Measurements from ENCODE around the gene STX11. TPM values are rescaled to one million over a fixed set of nuclear protein-coding genes. Genes with fewer than 3 reads are reported as not detected.
A peak's percentile ranks its signal among the peaks of the same experiment; 100 is the strongest.

Gene STX11
- total and polyA plus RNA-seq, 10 donors = 5.9 to 76.0 (median 42.0) TPM

DNA sequence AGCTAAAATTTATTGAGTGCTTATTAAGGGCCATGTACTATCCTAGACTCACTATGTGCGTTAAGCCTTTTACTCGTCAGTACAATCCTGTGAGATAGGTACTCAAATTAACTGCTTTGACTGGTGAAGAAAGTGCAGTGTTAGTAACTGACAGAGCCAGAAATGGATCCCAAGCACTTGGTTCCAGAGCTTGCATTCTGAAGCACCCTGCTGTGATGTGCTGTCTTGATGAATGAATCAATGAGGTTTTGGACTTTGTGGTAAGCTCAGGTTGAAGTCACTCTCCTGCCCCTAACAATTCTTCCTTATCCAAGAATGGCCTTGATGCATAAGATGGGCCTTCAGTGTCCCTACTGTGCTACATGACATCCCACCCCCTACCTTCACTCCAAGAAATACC lies 3.7 kb downstream of the STX11 start:
- intact Hi-C loops (cut with DNase I; ENCODE audit: low total_unique reads) = loop anchor here (10.0 kb wide), 1 partner anchor 61 kb away; no protein-coding TSS in a partner anchor
- Histone ChIP-seq H3K9me3 (no peaks in the 10 kb centered on the region), H3K27me3 (replicated peaks in 1 of 7) (no peaks in the 10 kb centered on the region), H3K27ac (peak overlapping the region in 4 of 8 donors; percentile 92 to 96 (median 95)), H3K4me1 (peaks cover 25 to 91% (median 79%) of the 10 kb centered on the region in 6 donors), H3K36me3 (peaks cover 0 to 36% (median 0%) of the 10 kb centered on the region in 6 donors), H3K4me3 (peak overlapping the region in 1 of 8 donors; percentile 85)
- TF ChIP-seq POLR2AphosphoS5 (IDR thresholded peaks at IDR 0.05) = no peak
- 93 to 100% (median 97%) methylated on average over 2 of the region's 2 CpGs for WGBS, 5 donors
- DNase-seq = no peak

DNA sequence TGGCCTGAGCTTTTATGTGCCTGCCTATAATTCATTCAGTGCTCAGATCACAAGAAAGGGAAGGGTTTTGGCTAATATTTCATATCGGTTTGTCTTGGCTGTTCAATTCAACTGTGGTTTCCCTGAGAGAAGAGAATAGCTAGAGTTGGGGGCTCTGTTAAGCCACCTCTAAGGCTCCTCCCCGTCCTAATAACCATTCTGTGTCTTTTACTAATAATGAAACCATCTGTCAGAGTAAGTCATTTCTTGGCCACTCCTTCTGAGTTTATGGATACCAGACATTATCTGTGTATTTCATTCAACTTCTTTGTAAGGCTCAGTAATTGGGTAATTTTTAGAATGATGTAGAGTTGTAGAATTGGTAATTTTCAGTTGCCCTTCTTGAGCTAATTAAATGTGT lies 5.2 kb downstream of the STX11 start:
- WGBS, 5 donors = 63 to 74% (median 70%) methylated on average over 2 of the region's 2 CpGs
- H3K4me1 ChIP-seq = peaks cover 35 to 96% (median 82%) of the 10 kb centered on the region in 6 donors

GRCh38 chr6:144156338-144156737 lies 6.0 kb downstream of the STX11 start:
- no peaks in the 10 kb centered on the region for H3K27me3 ChIP-seq (replicated peaks in 1 of 7)
- no peak for DNase-seq
- peaks cover 37 to 100% (median 83%) of the 10 kb centered on the region in 6 donors for H3K4me1 ChIP-seq
- peak overlapping the region in 7 of 8 donors; percentile 67 to 96 (median 76) for H3K27ac ChIP-seq
- intact Hi-C loops (cut with DNase I; ENCODE audit: low total_unique reads) = loop anchor here (10.0 kb wide), 1 partner anchor 58 kb away; no protein-coding TSS in a partner anchor
- 25 to 58% (median 41%) methylated on average over 3 of the region's 3 CpGs for whole genome bisulfite sequencing, 5 donors
- peaks cover 0 to 36% (median 0%) of the 10 kb centered on the region in 6 donors for H3K36me3 ChIP-seq
- TF ChIP-seq CTCF (IDR thresholded peaks at IDR 0.05 in 8 of 11, conservative IDR thresholded peaks at IDR 0.05 in 3 of 11) (no peak), POLR2A (IDR thresholded peaks at IDR 0.05) (no peak), POLR2AphosphoS5 (IDR thresholded peaks at IDR 0.05) (no peak)
- H3K4me3 ChIP-seq = peak overlapping the region in 1 of 8 donors; percentile 15
- no peaks in the 10 kb centered on the region for H3K9me3 ChIP-seq

More for the DNA sequence above, 5.2 kb downstream of the STX11 start:
- no peak for DNase-seq
- TF ChIP-seq POLR2A (IDR thresholded peaks at IDR 0.05) (no peak), CTCF (IDR thresholded peaks at IDR 0.05 in 8 of 11, conservative IDR thresholded peaks at IDR 0.05 in 3 of 11) (no peak), POLR2AphosphoS5 (IDR thresholded peaks at IDR 0.05) (no peak)
- Histone ChIP-seq H3K27ac (peak overlapping the region in 6 of 8 donors; percentile 39 to 96 (median 76)), H3K9me3 (no peaks in the 10 kb centered on the region), H3K4me3 (no peak overlapping the region), H3K36me3 (peaks cover 0 to 36% (median 0%) of the 10 kb centered on the region in 6 donors), H3K27me3 (replicated peaks in 1 of 7) (no peaks in the 10 kb centered on the region)
- intact Hi-C loops (cut with DNase I; ENCODE audit: low total_unique reads) = loop anchor here (10.0 kb wide), 1 partner anchor 59 kb away; no protein-coding TSS in a partner anchor

DNA sequence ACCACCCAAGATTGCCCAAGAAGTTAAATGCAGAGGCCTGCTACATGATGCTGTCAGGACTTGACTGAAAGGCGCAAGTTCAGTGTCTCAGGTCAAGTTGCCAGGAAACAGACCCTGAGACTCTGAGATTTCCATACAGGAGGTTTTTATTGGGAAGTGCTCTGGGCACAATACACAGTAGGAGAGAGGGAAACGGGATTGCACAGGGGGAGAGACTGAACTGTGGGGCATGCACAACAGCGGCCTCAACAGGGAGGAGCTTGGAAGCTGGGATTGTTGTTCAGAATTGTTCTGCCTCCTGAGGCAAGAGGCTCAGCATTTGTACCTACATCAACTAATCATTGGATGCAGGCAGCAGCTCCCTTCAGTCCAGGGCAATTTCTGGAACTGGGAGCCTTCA lies 6.7 kb downstream of the STX11 start:
- Histone ChIP-seq H3K9me3 (no peaks in the 10 kb centered on the region), H3K27ac (peak overlapping the region in 7 of 8 donors; percentile 67 to 96 (median 76))
- 69 to 79% (median 73%) methylated on average over 3 of the region's 3 CpGs for WGBS, 5 donors

More for the DNA sequence above, 6.7 kb downstream of the STX11 start:
- TF ChIP-seq CTCF (IDR thresholded peaks at IDR 0.05 in 8 of 11, conservative IDR thresholded peaks at IDR 0.05 in 3 of 11) (no peak), POLR2A (IDR thresholded peaks at IDR 0.05) (no peak), POLR2AphosphoS5 (IDR thresholded peaks at IDR 0.05) (no peak)
- peak overlapping the region in 1 of 8 donors; percentile 15 for H3K4me3 ChIP-seq
- DNase-seq = no peak
- H3K36me3 ChIP-seq = peaks cover 0 to 36% (median 0%) of the 10 kb centered on the region in 6 donors
- peaks cover 37 to 100% (median 78%) of the 10 kb centered on the region in 6 donors for H3K4me1 ChIP-seq
- intact Hi-C loops (cut with DNase I; ENCODE audit: low total_unique reads) = loop anchor here (10.0 kb wide), 1 partner anchor 58 kb away; no protein-coding TSS in a partner anchor
- H3K27me3 ChIP-seq (replicated peaks in 1 of 7) = no peaks in the 10 kb centered on the region

All from spleen (tissue), 11 donors.